NCI-H460 (cell line): Measurements from ENCODE around the gene PRRX2. TPM values are rescaled to one million over a fixed set of nuclear protein-coding genes. Genes with fewer than 3 reads are reported as not detected.
A peak's percentile ranks its signal among the peaks of the same experiment; 100 is the strongest.
"Not testable (repeated sequence)": the region's sequence is repeated elsewhere in the genome, so short reads cannot be mapped to it uniquely, and the experiment has no call there.

Experiments used
- DNase-seq: peaks from one replicate; pipeline ENCODE4 v3.0.0-alpha.2; 2016; ENCODE audit warnings: low read depth; ENCODE audit errors: extremely low read depth
- total RNA-seq: library from RNA; depleted of rRNA; stranded (reverse); fragments of >200 nt; shearing (Covaris generic); gene quantifications from 2 replicates; pipeline ENCODE4 v1.2.3, GENCODE V29; 2014

The PRRX2 gene
- total RNA-seq, 1 experiment from 2014 or later, result 5.1 TPM

- DNase-seq, result no peak
These were observed 15.4 kb upstream of the PRRX2 start for GRCh38 chr9:129649726-129650679.

- no peak for DNase-seq
These were observed 14.7 kb upstream of the PRRX2 start for GRCh38 chr9:129650680-129651235.

- DNase-seq, result no peak
These were observed 11.5 kb upstream of the PRRX2 start for GRCh38 chr9:129653823-129654553.

- DNase-seq, result no peak
These were observed 10.8 kb upstream of the PRRX2 start for GRCh38 chr9:129654554-129655040.

GRCh38 chr9:129655154-129655553, 10.3 kb upstream of the PRRX2 start:
- DNase-seq, result no peak

GRCh38 chr9:129655696-129656095, 9.8 kb upstream of the PRRX2 start:
- no peak for DNase-seq

- peak; percentile 85 for DNase-seq
These were observed 8.6 kb upstream of the PRRX2 start for GRCh38 chr9:129656795-129657390.

GRCh38 chr9:129661029-129661428, 4.4 kb upstream of the PRRX2 start:
- no peak for DNase-seq

GRCh38 chr9:129662239-129662638, 3.2 kb upstream of the PRRX2 start:
- DNase-seq, result not testable (repeated sequence)

- no peak for DNase-seq
These were observed 580 bp upstream of the PRRX2 start for GRCh38 chr9:129664746-129665388.

GRCh38 chr9:129665814-129666520, 520 bp downstream of the PRRX2 start:
- DNase-seq, result no peak

- no peak for DNase-seq
These were observed 1.1 kb downstream of the PRRX2 start for GRCh38 chr9:129666575-129666974.

- DNase-seq, result no peak
These were observed 1.9 kb downstream of the PRRX2 start for GRCh38 chr9:129667378-129667777.

GRCh38 chr9:129667850-129668249, 2.4 kb downstream of the PRRX2 start:
- DNase-seq, result no peak

- DNase-seq, result no peak
These were observed 3.8 kb downstream of the PRRX2 start for GRCh38 chr9:129669141-129669718.

- no peak for DNase-seq
These were observed 4.5 kb downstream of the PRRX2 start for GRCh38 chr9:129669946-129670345.

GRCh38 chr9:129671065-129671464, 5.6 kb downstream of the PRRX2 start:
- no peak for DNase-seq

GRCh38 chr9:129671519-129671918, 6.1 kb downstream of the PRRX2 start:
- no peak for DNase-seq

GRCh38 chr9:129672702-129673101, 7.3 kb downstream of the PRRX2 start:
- DNase-seq, result no peak
